HepG2 (cell line): ENCODE measurements around the gene NYAP1. TPM values are rescaled to one million over a fixed set of nuclear protein-coding genes. Genes with fewer than 3 reads are reported as not detected.

Experiments used
- CHD4 ChIP-seq: fragments of 200-600 bp; sonication (generic); IDR thresholded peaks from 2 replicates; pipeline ENCODE4 v1.7.0; 2017; ENCODE audit warnings: mild to moderate bottlenecking, low read length, borderline replicate concordance
- ELF4 ChIP-seq: sonication (generic); formaldehyde crosslinking; IDR thresholded peaks from 2 replicates; pipeline ENCODE4 v1.5.0; 2020; ENCODE audit warnings: missing genetic modification reagents, mild to moderate bottlenecking, moderate library complexity, borderline replicate concordance
- ESRRA ChIP-seq: sonication (generic); formaldehyde crosslinking; IDR thresholded peaks from 2 replicates; pipeline ENCODE4 v1.5.1; 2020; ENCODE audit warnings: mild to moderate bottlenecking, low read depth, missing genetic modification reagents
- GTF2F1 ChIP-seq: fragments of 150-350 bp; IDR thresholded peaks from 2 replicates; pipeline ENCODE4 v1.6.1; 2014; ENCODE audit warnings: low read length
- HDAC2 ChIP-seq: sonication (generic); formaldehyde crosslinking; IDR thresholded peaks from 2 replicates; pipeline ENCODE4 v1.4.0; 2020; ENCODE audit warnings: missing genetic modification reagents
- HIC2 ChIP-seq: sonication (generic); formaldehyde crosslinking; IDR thresholded peaks from 2 replicates; pipeline ENCODE4 v1.9.0; 2022; ENCODE audit warnings: low read depth, missing genetic modification reagents
- HOXA3 ChIP-seq: sonication (generic); formaldehyde crosslinking; IDR thresholded peaks from 2 replicates; pipeline ENCODE4 v1.5.0; 2020; ENCODE audit warnings: missing genetic modification reagents
- ISX ChIP-seq: sonication (generic); formaldehyde crosslinking; conservative IDR thresholded peaks from 2 replicates; pipeline ENCODE4 v1.5.0; 2020; ENCODE audit warnings: missing genetic modification reagents
- MYC ChIP-seq: sonication (generic); formaldehyde crosslinking; IDR thresholded peaks from 2 replicates; pipeline ENCODE4 v1.9.0; 2021; ENCODE audit warnings: missing genetic modification reagents, borderline replicate concordance
- NBN ChIP-seq: fragments of 450-650 bp; conservative IDR thresholded peaks from 2 replicates; pipeline ENCODE4 v1.6.1; 2017
- PRMT3 ChIP-seq: sonication (generic); formaldehyde crosslinking; IDR thresholded peaks from 2 replicates; pipeline ENCODE4 v1.8.1; 2022; ENCODE audit warnings: low read depth, mild to moderate bottlenecking, moderate library complexity, missing genetic modification reagents, borderline replicate concordance
- RAD51 ChIP-seq: fragments of 450-650 bp; IDR thresholded peaks from 2 replicates; pipeline ENCODE4 v1.6.1; 2016; ENCODE audit warnings: borderline replicate concordance
- REXO4 ChIP-seq: sonication (generic); formaldehyde crosslinking; IDR thresholded peaks from 2 replicates; pipeline ENCODE4 v1.8.0; 2022; ENCODE audit warnings: missing genetic modification reagents, mild to moderate bottlenecking, borderline replicate concordance
- SP1 ChIP-seq, 2 experiments: fragments of 450-650 bp in 1 of 2; sonication (generic) in 1 of 2; formaldehyde crosslinking in 1 of 2; IDR thresholded peaks; 2 replicates each; pipeline versions ENCODE4 v1.4.0 to v1.6.1; 2016 to 2020; ENCODE audit warnings: missing genetic modification reagents in 1 of 2
- SRSF1 ChIP-seq: fragments of 200-400 bp; formaldehyde crosslinking; optimal IDR thresholded peaks from 2 replicates; pipeline ENCODE3; 2017; ENCODE audit warnings: mild to moderate bottlenecking, low read depth, low read length, moderate library complexity
- U2AF1 ChIP-seq: fragments of 200-400 bp; formaldehyde crosslinking; optimal IDR thresholded peaks from 2 replicates; pipeline ENCODE3; 2017; ENCODE audit warnings: mild to moderate bottlenecking, low read depth, low read length
- ZKSCAN5 ChIP-seq: sonication (generic); formaldehyde crosslinking; IDR thresholded peaks from 2 replicates; pipeline ENCODE4 v1.5.1; 2020; ENCODE audit warnings: mild to moderate bottlenecking, missing genetic modification reagents
- ZNF124 ChIP-seq: sonication (generic); formaldehyde crosslinking; IDR thresholded peaks from 2 replicates; pipeline ENCODE4 v1.4.0; 2020; ENCODE audit warnings: missing genetic modification reagents
- ZNF350 ChIP-seq: sonication (generic); formaldehyde crosslinking; IDR thresholded peaks from 2 replicates; pipeline ENCODE4 v1.4.0; 2020; ENCODE audit warnings: mild to moderate bottlenecking, low read depth, missing genetic modification reagents, borderline replicate concordance
- ZNF383 ChIP-seq: sonication (generic); formaldehyde crosslinking; IDR thresholded peaks from 2 replicates; pipeline ENCODE4 v1.4.0; 2020; ENCODE audit warnings: missing genetic modification reagents, mild to moderate bottlenecking, borderline replicate concordance
- ZNF431 ChIP-seq: sonication (generic); formaldehyde crosslinking; IDR thresholded peaks from 2 replicates; pipeline ENCODE4 v1.9.0; 2022; ENCODE audit warnings: missing genetic modification reagents, low read depth, mild to moderate bottlenecking, borderline replicate concordance
- ZNF460 ChIP-seq: sonication (generic); formaldehyde crosslinking; IDR thresholded peaks from 2 replicates; pipeline ENCODE4 v1.5.1; 2020; ENCODE audit warnings: missing genetic modification reagents, mild to moderate bottlenecking, borderline replicate concordance
- ZNF570 ChIP-seq: sonication (generic); formaldehyde crosslinking; IDR thresholded peaks from 2 replicates; pipeline ENCODE4 v1.4.0; 2020; ENCODE audit warnings: mild to moderate bottlenecking, missing genetic modification reagents, borderline replicate concordance
- ZNF605 ChIP-seq: sonication (generic); formaldehyde crosslinking; IDR thresholded peaks from 2 replicates; pipeline ENCODE4 v1.8.0; 2022; ENCODE audit warnings: mild to moderate bottlenecking, missing genetic modification reagents
- ZNF670 ChIP-seq: sonication (generic); formaldehyde crosslinking; IDR thresholded peaks from 2 replicates; pipeline ENCODE4 v1.8.0; 2022; ENCODE audit warnings: mild to moderate bottlenecking, missing genetic modification reagents, borderline replicate concordance
- ZNF747 ChIP-seq: sonication (generic); formaldehyde crosslinking; IDR thresholded peaks from 2 replicates; pipeline ENCODE4 v1.8.1; 2023; ENCODE audit warnings: missing genetic modification reagents, mild to moderate bottlenecking, borderline replicate concordance
- ZNF768 ChIP-seq: sonication (generic); formaldehyde crosslinking; IDR thresholded peaks from 2 replicates; pipeline ENCODE4 v1.4.0; 2020; ENCODE audit warnings: missing genetic modification reagents
- ZSCAN21 ChIP-seq: sonication (generic); formaldehyde crosslinking; IDR thresholded peaks from 2 replicates; pipeline ENCODE4 v1.8.0; 2022; ENCODE audit warnings: mild to moderate bottlenecking, missing genetic modification reagents, moderate library complexity, borderline replicate concordance
- polyA plus RNA-seq, 8 experiments: library from polyadenylated mRNA; depleted of rRNA in 3 of 8; stranded (reverse) in 7 of 8; unstranded in 1 of 8; fragments of >200 nt; fragmentation: Illumina TruSeq in 4 of 8; extraction: Trizol in 4 of 8; gene quantifications; 2 replicates each; pipeline versions ENCODE4 v1.2.1 to v1.2.3, GENCODE V29; 2011 to 2016; ENCODE audit warnings: low read depth in 4 of 8, missing spikeins in 1 of 8, mixed read lengths in 1 of 8; ENCODE audit not compliant: insufficient read depth in 1 of 8
- total RNA-seq, 5 experiments: library from RNA; depleted of rRNA; stranded (reverse); fragments of >200 nt; fragmentation: Illumina TruSeq; extraction: Trizol; gene quantifications; 2 replicates each; pipeline ENCODE4 v1.2.3, GENCODE V29; 2016; ENCODE audit warnings: low read depth in 1 of 5
- TF ChIP-seq, protein P1 (sequence below): sonication (generic); formaldehyde crosslinking; IDR thresholded peaks from 2 replicates; pipeline ENCODE4 v1.5.1; 2020; ENCODE audit warnings: mild to moderate bottlenecking, missing genetic modification reagents, borderline replicate concordance

NYAP1 gene
- total and polyA plus RNA-seq, 2 of the 13 experiments (the other 11 are each of a cell fraction or from before 2014, with no cell fraction given): 0.15 to 0.46 TPM

DNA sequence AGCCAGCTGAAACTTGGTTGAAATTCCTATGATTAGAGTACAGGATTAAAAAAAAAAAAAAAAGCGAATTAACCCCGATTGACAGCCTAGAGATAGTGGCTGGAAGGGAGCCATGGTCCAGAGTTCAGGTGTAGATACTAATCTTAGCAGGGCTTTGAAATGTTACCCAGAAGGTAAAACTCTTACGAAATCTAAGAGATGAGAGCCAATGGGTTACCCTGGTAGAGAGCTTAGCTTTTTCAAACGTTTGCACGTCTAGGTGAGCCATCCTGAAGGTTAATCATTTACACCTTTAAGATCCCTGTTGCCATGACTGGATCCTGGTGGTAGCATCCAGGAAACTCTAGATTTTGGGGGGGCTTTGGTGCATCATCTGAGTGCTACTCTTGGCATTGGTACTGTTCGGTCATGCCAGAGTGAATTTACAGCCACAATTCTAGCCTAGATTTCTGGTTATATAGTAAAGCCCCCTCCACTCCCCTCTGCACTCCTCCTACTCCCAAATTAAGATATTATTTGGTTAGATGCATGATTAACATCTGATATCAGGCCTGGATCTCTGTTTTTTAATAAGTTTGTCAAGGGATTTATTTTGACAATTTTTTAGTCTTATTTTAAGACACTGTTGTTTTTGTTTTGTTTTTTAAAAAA, 56.5 kb downstream of the NYAP1 start (continued):
- peak; percentile 13; the same call in 1 of the 2 replicates for TF ChIP-seq ZNF605 (CRISPR knock-in tag)
- TF ChIP-seq ZKSCAN5: no peak
- no peak for TF ChIP-seq RAD51
- TF ChIP-seq ZNF570: no peak
- no peak for TF ChIP-seq GTF2F1
- 0 out of 2 replicates have a peak, but pooled peaks have one; percentile 59 for TF ChIP-seq ZNF124 (CRISPR knock-in tag)
- no peak for TF ChIP-seq SP1 (IDR thresholded peaks at IDR 0.05)
- no peak for TF ChIP-seq SP1 (CRISPR knock-in tag; IDR thresholded peaks at IDR 0.05)
- peak; percentile 51; the same call in 1 of the 2 replicates for TF ChIP-seq ZNF431 (CRISPR knock-in tag)
- TF ChIP-seq ELF4 (CRISPR knock-in tag): no peak
- TF ChIP-seq HDAC2 (CRISPR knock-in tag): peak; percentile 45
- TF ChIP-seq PRMT3: no peak
- no peak for TF ChIP-seq ZNF350 (CRISPR knock-in tag)
- TF ChIP-seq ZNF460 (CRISPR knock-in tag): no peak
- TF ChIP-seq ISX (CRISPR knock-in tag): no peak
- TF ChIP-seq HIC2: no peak
- TF ChIP-seq U2AF1: no peak
- TF ChIP-seq, protein P1, sequence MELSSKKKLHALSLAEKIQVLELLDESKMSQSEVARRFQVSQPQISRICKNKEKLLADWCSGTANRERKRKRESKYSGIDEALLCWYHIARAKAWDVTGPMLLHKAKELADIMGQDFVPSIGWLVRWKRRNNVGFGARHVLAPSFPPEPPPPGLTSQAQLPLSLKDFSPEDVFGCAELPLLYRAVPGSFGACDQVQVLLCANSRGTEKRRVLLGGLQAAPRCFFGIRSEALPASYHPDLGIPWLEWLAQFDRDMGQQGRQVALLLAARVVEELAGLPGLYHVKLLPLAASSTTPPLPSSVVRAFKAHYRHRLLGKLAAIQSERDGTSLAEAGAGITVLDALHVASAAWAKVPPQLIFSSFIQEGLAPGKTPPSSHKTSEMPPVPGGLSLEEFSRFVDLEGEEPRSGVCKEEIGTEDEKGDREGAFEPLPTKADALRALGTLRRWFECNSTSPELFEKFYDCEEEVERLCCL: no peak
- TF ChIP-seq NBN: no peak
- TF ChIP-seq CHD4: peak; percentile 78; the same call in 1 of the 2 replicates
- no peak for TF ChIP-seq ZNF768 (CRISPR knock-in tag)
- TF ChIP-seq SRSF1: no peak
- TF ChIP-seq HOXA3: 0 out of 2 replicates have a peak, but pooled peaks have one; percentile 17
- no peak for TF ChIP-seq ZSCAN21 (CRISPR knock-in tag)
- TF ChIP-seq REXO4: no peak
- TF ChIP-seq ZNF670 (CRISPR knock-in tag): 0 out of 2 replicates have a peak, but pooled peaks have one; percentile 14
- no peak for TF ChIP-seq MYC (CRISPR knock-in tag)
- no peak for TF ChIP-seq ZNF383 (CRISPR knock-in tag)
- no peak for TF ChIP-seq ZNF747
- no peak for TF ChIP-seq ESRRA (CRISPR knock-in tag)
